HG02623 (cell line): ENCODE data around the gene PPIF.

ENCODE experiments used
- ATAC-seq: cut with Tn5 transposase; IDR thresholded peaks from one replicate; pipeline ENCODE4 v1.9.1; 2021; ENCODE audit warnings: moderate library complexity; ENCODE audit not compliant: unreplicated experiment

The PPIF gene

DNA sequence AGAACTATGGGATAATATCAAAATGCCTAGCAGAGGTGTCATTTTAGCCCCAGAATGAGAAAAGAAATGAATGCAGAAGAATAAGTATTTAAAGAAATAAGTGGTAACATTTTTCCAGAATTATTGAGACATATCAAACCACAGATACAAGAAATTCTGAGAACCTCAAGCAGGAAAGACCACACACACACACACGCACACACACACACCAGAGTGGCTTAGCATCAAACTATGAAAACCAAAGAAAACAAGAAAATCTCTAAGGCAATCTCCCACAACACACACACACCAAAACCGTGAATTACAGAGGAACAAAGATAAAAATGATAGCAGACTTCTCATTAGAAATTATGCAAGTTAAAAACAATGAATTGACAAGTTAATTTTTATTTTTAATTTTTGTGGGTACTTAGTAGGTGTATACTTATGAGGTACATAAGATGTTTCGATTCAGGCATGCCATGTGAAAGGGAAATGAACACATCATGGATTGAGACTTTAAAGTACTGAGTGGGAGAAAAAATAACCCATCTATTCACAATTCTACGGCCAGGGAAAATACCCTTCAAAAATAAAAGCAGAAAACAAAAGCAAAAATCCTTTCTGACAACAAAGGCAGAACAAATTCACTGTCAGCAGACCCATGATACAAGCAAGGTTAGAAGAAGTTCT is 14.6 kb downstream of the PPIF start:
- no peak for ATAC-seq

GRCh38 chr10:79367426-79368189 is 20.3 kb downstream of the PPIF start:
- no peak for ATAC-seq

- ATAC-seq, result no peak
Measured at GRCh38 chr10:79372871-79373270, 25.6 kb downstream of the PPIF start.

GRCh38 chr10:79374312-79375191 is 27.3 kb downstream of the PPIF start:
- no peak for ATAC-seq

- ATAC-seq, result no peak
Measured at GRCh38 chr10:79375321-79376077, 28.2 kb downstream of the PPIF start.

DNA sequence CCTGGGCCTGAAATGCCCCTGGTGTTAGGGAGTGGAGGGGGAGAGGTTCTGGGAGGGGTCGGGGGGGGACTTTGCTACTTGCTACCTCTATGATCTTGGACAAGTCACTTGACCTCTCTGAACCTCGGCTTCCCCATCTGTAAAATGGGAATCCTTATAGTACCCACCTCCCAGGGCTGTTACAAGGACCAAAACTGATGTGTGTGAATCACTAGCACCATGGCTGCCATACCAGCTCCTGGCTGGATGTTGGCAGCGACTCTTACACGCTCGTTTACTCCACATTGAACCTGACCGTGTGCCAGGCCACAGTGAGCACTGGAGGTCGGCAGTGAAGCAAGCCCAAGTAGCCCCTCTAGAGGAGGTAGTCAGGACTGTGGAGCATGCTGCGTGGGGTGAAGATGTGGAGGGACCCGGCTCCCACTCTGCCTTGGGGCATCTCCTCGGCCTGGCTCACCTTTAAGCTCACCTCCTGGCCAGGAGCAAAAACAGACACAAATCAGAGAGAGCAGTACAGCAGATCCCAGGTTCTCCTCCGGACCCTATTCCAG is 28.9 kb downstream of the PPIF start:
- ATAC-seq, result no peak

- no peak for ATAC-seq
Measured at GRCh38 chr10:79376751-79377556, 29.7 kb downstream of the PPIF start.

GRCh38 chr10:79377557-79378382 is 30.5 kb downstream of the PPIF start:
- ATAC-seq, result no peak

GRCh38 chr10:79378383-79378646 is 31.0 kb downstream of the PPIF start:
- ATAC-seq, result no peak

- no peak for ATAC-seq
Measured at GRCh38 chr10:79378647-79379511, 31.6 kb downstream of the PPIF start.

GRCh38 chr10:79379512-79380124 is 32.3 kb downstream of the PPIF start:
- no peak for ATAC-seq

GRCh38 chr10:79380125-79380945 is 33.1 kb downstream of the PPIF start:
- no peak for ATAC-seq

DNA sequence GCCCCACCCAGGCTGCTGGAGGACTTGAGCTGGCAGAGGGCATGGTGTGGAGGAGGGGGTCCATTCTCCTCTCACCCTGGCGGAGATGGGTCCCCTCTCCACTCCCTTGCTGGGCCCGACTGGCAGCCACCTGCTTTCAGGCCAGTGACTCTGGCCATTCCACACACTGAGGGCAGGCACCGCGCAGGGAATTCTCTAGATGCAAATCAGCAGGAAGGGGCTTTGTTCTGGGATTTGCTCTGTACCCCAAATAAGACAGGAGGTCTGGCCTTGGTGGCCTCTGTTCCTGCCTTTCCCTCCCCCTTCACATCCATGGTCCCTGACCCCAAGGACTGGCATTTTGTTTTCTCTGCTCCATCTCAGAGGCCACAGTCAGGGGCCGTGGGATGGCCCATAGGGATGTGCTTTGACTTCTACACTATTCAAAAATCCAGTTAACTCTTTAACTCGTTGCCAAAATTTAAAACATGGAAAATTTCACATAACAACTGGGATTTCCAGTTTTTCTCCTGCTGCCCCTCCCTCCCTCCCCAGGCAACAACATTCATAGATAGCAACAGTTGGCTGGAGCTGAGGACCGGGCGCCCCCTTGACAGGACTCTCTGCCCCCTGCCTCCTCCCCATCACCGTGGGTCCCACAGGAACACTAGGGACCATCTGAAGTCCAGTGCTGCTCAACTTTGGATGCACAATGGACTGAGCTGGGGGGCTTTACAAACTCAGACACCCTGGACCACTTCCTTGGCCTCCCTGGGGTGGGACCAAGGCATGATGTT is 33.9 kb downstream of the PPIF start:
- no peak for ATAC-seq

GRCh38 chr10:79381804-79382221 is 34.5 kb downstream of the PPIF start:
- no peak for ATAC-seq

DNA sequence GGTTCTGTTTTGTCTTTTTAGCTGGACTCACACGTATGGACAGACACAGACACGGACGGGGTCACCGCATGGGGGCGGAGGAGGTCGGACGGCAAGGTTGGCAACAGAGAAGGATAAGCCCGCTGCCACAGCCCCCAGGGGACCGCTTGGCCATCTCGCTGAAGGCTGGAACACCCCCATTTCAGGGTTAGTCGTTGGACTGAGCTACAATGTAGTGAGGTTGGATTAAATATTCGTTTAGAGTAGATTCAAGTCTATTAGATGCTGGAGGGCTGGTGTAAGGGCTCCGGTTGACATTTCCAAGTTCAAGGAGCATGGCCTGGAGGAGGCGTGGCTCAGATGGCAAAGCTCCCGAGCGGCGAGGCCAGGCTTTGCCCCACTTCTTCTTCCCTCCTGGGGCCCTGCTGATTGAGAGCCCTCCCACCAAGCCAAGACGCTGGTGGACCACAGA is 35.2 kb downstream of the PPIF start:
- no peak for ATAC-seq

DNA sequence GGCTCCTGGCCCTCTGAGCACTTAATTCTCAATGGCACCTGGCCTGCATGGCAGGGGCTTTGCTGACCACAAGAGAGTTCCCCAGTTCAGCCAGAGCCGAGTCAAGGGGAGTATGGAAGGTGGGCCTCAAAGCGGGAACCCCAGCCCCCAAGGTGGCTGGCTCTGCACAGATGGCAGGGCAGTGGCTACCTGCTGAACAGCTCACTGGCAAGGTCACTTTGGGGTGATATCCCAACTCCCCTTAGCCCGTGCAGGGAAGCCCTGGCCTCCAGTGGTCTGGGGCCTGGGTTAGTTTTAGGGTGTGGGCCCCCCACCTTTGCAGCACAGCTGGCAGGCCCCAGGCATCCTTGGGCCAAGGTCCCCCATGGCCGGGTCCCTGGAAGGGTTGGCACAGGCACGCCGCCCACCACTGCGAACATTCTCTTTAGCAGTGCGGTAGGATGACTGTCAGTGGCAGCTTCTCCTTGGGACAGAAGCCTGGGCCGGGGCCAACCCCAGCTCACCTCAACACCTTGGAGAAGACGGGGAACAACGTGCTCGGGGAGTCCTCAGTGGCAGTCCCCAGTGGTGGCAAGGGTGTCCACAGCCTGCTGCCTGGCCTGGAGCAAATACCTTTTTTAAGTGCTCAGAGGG is 36.8 kb downstream of the PPIF start:
- no peak for ATAC-seq
